ENCODE results near the gene ERCC6L2. TPM values are rescaled to one million over a fixed set of nuclear protein-coding genes. Genes with fewer than 3 reads are reported as not detected.

ERCC6L2 gene
- total and polyA plus RNA-seq, 2 experiments from 2014 or later, result 33.5 to 80.6 TPM

DNA sequence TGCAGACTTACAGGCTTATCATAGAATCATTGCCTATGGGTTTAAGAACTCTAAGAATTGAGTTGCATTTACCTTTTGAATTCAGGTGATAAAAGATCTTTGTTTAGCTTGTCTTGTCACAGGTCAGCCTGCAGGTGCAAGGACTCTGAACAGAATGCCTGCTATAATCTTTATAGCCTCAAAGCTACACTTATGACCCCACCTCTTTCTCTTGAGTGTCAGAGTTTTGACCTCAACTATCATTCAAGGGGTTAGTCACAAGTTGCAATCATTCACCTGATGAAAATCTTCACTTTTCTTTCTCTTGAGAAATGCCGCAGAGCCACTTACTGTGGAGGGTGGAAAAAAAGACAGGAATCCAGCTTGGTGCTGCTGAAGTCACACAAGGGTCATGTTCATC lies 49.5 kb downstream of the ERCC6L2 start:
- DNase-seq (ENCODE audit: low spot score), result peak; percentile 14
- no peaks in the 10 kb centered on the region for H3K79me2 ChIP-seq (replicated peaks; ENCODE audit: insufficient read depth)
- no peaks in the 10 kb centered on the region for H3F3A ChIP-seq (replicated peaks; ENCODE audit: low read depth)
- H3K4me1 ChIP-seq (ENCODE audit: insufficient read depth), result peaks cover 8% of the 10 kb centered on the region
- no peak; the same call in 2 of the 3 replicates for ATAC-seq
- no peak overlapping the region for H3K4me3 ChIP-seq
- no peak overlapping the region for H2AFZ ChIP-seq
- Mint-ChIP-seq H3K27ac (no peak overlapping the region), H3K36me3 (ENCODE audit: low read depth) (peaks cover 55% of the 10 kb centered on the region), H3K4me3 (no peak overlapping the region), H3K9me3 (peaks cover 8% of the 10 kb centered on the region; the same call in 2 of the 3 replicates), H3K27me3 (ENCODE audit: insufficient read depth, low read depth, poor library complexity) (no peaks in the 10 kb centered on the region), H3K4me1 (peaks cover 15% of the 10 kb centered on the region; the same call in 2 of the 3 replicates)
- H3K27me3 ChIP-seq (ENCODE audit: insufficient read depth), result no peaks in the 10 kb centered on the region
- H3K36me3 ChIP-seq (ENCODE audit: insufficient read depth), result peaks cover 30% of the 10 kb centered on the region; the same call in 1 of the 2 replicates
- no peaks in the 10 kb centered on the region for H3K9me2 ChIP-seq (ENCODE audit: insufficient read depth)
- TF ChIP-seq ZNF331 (CRISPR knock-in tag; IDR thresholded peaks at IDR 0.05; ENCODE audit: low read depth) (no peak), POLR2AphosphoS5 (IDR thresholded peaks at IDR 0.05; ENCODE audit: low read depth) (no peak)
- TF ChIP-seq, protein P1, sequence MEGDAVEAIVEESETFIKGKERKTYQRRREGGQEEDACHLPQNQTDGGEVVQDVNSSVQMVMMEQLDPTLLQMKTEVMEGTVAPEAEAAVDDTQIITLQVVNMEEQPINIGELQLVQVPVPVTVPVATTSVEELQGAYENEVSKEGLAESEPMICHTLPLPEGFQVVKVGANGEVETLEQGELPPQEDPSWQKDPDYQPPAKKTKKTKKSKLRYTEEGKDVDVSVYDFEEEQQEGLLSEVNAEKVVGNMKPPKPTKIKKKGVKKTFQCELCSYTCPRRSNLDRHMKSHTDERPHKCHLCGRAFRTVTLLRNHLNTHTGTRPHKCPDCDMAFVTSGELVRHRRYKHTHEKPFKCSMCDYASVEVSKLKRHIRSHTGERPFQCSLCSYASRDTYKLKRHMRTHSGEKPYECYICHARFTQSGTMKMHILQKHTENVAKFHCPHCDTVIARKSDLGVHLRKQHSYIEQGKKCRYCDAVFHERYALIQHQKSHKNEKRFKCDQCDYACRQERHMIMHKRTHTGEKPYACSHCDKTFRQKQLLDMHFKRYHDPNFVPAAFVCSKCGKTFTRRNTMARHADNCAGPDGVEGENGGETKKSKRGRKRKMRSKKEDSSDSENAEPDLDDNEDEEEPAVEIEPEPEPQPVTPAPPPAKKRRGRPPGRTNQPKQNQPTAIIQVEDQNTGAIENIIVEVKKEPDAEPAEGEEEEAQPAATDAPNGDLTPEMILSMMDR (conservative IDR thresholded peaks at IDR 0.05; ENCODE audit: low read depth in 2 of 2), result 0 out of 4 replicates have a peak, but pooled peaks of 1 of the 2 experiments have one; percentile 29
- H3K4me2 ChIP-seq, result no peak overlapping the region
- no peaks in the 10 kb centered on the region for H4K20me1 ChIP-seq (replicated peaks; ENCODE audit: insufficient read depth)
- no peak overlapping the region for H3K27ac ChIP-seq (ENCODE audit: low read depth)

DNA sequence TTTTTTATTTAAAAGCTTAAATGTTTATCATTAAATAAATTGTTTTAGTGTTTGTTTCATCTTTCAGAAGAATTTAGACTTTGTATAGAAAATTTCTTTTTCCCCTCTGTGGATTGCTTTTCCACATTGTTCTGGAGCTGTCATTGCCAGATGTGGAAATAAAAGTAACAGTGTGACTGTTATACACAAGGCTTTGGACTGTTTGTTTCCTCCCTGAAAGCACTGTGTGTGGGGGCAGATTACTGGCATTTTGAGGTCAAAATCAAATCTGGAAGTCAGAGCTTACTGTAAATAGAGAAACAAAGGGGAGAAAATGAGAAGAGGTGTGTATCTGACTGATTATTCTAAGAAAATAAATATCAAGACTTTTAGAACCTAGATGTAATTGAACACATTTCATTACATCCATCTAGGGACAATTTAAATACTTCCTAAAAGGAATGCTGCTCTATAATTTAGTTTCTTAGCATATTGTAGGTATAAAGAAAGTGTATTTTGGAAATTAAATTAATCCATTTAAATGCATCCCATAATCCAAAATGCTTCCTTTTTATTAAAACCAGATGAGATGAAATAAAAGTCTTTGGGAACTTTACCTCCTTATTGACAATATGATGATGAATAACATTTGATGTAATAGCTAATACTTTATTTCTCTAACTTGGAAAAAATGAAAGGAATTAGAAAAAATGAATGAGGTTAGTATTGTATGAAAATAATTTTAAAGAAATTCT lies 51.9 kb downstream of the ERCC6L2 start:
- Histone ChIP-seq H3K4me1 (ENCODE audit: insufficient read depth) (peaks cover 8% of the 10 kb centered on the region), H3K4me2 (no peak overlapping the region), H4K20me1 (replicated peaks; ENCODE audit: insufficient read depth) (no peaks in the 10 kb centered on the region), H2AFZ (no peak overlapping the region), H3K27me3 (ENCODE audit: insufficient read depth) (no peaks in the 10 kb centered on the region), H3K4me3 (no peak overlapping the region), H3K9me2 (ENCODE audit: insufficient read depth) (no peaks in the 10 kb centered on the region), H3K79me2 (replicated peaks; ENCODE audit: insufficient read depth) (no peaks in the 10 kb centered on the region), H3F3A (replicated peaks; ENCODE audit: low read depth) (no peaks in the 10 kb centered on the region), H3K27ac (ENCODE audit: low read depth) (no peak overlapping the region), H3K36me3 (ENCODE audit: insufficient read depth) (peaks cover 17% of the 10 kb centered on the region; the same call in 1 of the 2 replicates)
- Mint-ChIP-seq H3K27ac (no peak overlapping the region), H3K4me3 (no peak overlapping the region), H3K36me3 (ENCODE audit: low read depth) (peaks cover 40% of the 10 kb centered on the region), H3K4me1 (peaks cover 15% of the 10 kb centered on the region; the same call in 2 of the 3 replicates), H3K27me3 (ENCODE audit: insufficient read depth, low read depth, poor library complexity) (no peaks in the 10 kb centered on the region), H3K9me3 (0 out of 3 replicates have a peak, but pooled peaks cover 3% of the 10 kb centered on the region)
- DNase-seq (ENCODE audit: low spot score) (no peak), ATAC-seq (no peak)
- no peak for TF ChIP-seq JUNB (IDR thresholded peaks at IDR 0.05; ENCODE audit: unreplicated experiment)
- TF ChIP-seq, protein P2, sequence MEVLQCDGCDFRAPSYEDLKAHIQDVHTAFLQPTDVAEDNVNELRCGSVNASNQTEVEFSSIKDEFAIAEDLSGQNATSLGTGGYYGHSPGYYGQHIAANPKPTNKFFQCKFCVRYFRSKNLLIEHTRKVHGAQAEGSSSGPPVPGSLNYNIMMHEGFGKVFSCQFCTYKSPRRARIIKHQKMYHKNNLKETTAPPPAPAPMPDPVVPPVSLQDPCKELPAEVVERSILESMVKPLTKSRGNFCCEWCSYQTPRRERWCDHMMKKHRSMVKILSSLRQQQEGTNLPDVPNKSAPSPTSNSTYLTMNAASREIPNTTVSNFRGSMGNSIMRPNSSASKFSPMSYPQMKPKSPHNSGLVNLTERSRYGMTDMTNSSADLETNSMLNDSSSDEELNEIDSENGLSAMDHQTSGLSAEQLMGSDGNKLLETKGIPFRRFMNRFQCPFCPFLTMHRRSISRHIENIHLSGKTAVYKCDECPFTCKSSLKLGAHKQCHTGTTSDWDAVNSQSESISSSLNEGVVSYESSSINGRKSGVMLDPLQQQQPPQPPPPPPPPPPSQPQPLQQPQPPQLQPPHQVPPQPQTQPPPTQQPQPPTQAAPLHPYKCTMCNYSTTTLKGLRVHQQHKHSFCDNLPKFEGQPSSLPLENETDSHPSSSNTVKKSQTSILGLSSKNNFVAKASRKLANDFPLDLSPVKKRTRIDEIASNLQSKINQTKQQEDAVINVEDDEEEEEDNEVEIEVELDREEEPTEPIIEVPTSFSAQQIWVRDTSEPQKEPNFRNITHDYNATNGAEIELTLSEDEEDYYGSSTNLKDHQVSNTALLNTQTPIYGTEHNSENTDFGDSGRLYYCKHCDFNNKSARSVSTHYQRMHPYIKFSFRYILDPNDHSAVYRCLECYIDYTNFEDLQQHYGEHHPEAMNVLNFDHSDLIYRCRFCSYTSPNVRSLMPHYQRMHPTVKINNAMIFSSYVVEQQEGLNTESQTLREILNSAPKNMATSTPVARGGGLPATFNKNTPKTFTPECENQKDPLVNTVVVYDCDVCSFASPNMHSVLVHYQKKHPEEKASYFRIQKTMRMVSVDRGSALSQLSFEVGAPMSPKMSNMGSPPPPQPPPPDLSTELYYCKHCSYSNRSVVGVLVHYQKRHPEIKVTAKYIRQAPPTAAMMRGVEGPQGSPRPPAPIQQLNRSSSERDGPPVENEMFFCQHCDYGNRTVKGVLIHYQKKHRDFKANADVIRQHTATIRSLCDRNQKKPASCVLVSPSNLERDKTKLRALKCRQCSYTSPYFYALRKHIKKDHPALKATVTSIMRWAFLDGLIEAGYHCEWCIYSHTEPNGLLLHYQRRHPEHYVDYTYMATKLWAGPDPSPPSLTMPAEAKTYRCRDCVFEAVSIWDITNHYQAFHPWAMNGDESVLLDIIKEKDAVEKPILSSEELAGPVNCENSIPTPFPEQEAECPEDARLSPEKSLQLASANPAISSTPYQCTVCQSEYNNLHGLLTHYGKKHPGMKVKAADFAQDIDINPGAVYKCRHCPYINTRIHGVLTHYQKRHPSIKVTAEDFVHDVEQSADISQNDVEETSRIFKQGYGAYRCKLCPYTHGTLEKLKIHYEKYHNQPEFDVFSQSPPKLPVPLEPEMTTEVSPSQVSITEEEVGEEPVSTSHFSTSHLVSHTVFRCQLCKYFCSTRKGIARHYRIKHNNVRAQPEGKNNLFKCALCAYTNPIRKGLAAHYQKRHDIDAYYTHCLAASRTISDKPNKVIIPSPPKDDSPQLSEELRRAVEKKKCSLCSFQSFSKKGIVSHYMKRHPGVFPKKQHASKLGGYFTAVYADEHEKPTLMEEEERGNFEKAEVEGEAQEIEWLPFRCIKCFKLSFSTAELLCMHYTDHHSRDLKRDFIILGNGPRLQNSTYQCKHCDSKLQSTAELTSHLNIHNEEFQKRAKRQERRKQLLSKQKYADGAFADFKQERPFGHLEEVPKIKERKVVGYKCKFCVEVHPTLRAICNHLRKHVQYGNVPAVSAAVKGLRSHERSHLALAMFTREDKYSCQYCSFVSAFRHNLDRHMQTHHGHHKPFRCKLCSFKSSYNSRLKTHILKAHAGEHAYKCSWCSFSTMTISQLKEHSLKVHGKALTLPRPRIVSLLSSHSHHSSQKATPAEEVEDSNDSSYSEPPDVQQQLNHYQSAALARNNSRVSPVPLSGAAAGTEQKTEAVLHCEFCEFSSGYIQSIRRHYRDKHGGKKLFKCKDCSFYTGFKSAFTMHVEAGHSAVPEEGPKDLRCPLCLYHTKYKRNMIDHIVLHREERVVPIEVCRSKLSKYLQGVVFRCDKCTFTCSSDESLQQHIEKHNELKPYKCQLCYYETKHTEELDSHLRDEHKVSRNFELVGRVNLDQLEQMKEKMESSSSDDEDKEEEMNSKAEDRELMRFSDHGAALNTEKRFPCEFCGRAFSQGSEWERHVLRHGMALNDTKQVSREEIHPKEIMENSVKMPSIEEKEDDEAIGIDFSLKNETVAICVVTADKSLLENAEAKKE (CRISPR knock-in tag; IDR thresholded peaks at IDR 0.05), result no peak
- TF ChIP-seq ZNF331 (CRISPR knock-in tag; IDR thresholded peaks at IDR 0.05; ENCODE audit: low read depth), result no peak
- no peak for TF ChIP-seq EZH2phosphoT487 (IDR thresholded peaks at IDR 0.05; ENCODE audit: unreplicated experiment)
- TF ChIP-seq, protein P1 (conservative IDR thresholded peaks at IDR 0.05; ENCODE audit: low read depth in 2 of 2), result no peak
- TF ChIP-seq STAT1 (IDR thresholded peaks at IDR 0.05; ENCODE audit: unreplicated experiment), result no peak
- no peak for TF ChIP-seq POLR2AphosphoS5 (IDR thresholded peaks at IDR 0.05; ENCODE audit: low read depth)
